Liver (tissue), 9 donors: ENCODE measurements around the gene SCN1A. TPM values are rescaled to one million over a fixed set of nuclear protein-coding genes. Genes with fewer than 3 reads are reported as not detected.

Experiments used
- DNase-seq: peaks from one replicate; pipeline ENCODE4 v3.0.0-alpha.2; 2017; ENCODE audit warnings: low spot score
- H3K27ac ChIP-seq, 2 donors: one replicate each; pipeline ENCODE4 v1.7.0; 2013; ENCODE audit warnings: inconsistent platforms in 2 of 2, low read length in 2 of 2, control low read depth in 1 of 2, low read depth in 1 of 2, mild to moderate bottlenecking in 1 of 2
- H3K27me3 ChIP-seq, 4 donors: one replicate each; pipeline versions ENCODE4 v1.6.1 to v1.7.0; 2013; ENCODE audit warnings: low read length in 3 of 4, inconsistent platforms in 1 of 4, mild to moderate bottlenecking in 1 of 4, moderate library complexity in 1 of 4; ENCODE audit not compliant: control insufficient read depth in 4 of 4, insufficient read depth in 4 of 4
- H3K36me3 ChIP-seq, 4 donors: one replicate each; pipeline versions ENCODE4 v1.6.1 to v1.7.0; 2013; ENCODE audit warnings: low read length in 3 of 4, mild to moderate bottlenecking in 3 of 4, low read depth in 1 of 4, moderate library complexity in 1 of 4; ENCODE audit not compliant: control insufficient read depth in 4 of 4, insufficient read depth in 3 of 4
- H3K4me1 ChIP-seq, 4 donors: one replicate each; pipeline versions ENCODE4 v1.6.1 to v1.7.0; 2013; ENCODE audit warnings: low read length in 3 of 4, mild to moderate bottlenecking in 3 of 4, moderate library complexity in 1 of 4; ENCODE audit not compliant: control insufficient read depth in 4 of 4, insufficient read depth in 4 of 4
- H3K4me3 ChIP-seq, 3 donors: one replicate each; pipeline versions ENCODE4 v1.6.1 to v1.7.0; 2013; ENCODE audit warnings: low read length in 3 of 3, control low read depth in 1 of 3, low read depth in 1 of 3, mild to moderate bottlenecking in 1 of 3
- H3K9ac ChIP-seq, 2 donors: one replicate each; pipeline ENCODE4 v1.7.0; 2013; ENCODE audit warnings: low read length in 2 of 2, mild to moderate bottlenecking in 2 of 2, moderate library complexity in 2 of 2, control low read depth in 1 of 2, low read depth in 1 of 2
- H3K9me3 ChIP-seq, 4 donors: one replicate each; pipeline versions ENCODE4 v1.6.1 to v1.7.0; 2013; ENCODE audit warnings: low read length in 3 of 4; ENCODE audit not compliant: control insufficient read depth in 4 of 4
- CTCF ChIP-seq: fragments of 150-350 bp; IDR thresholded peaks from 2 replicates; pipeline ENCODE4 v1.5.1; 2017; ENCODE audit warnings: improper control_type of control experiment, low read depth, low read length; ENCODE audit not compliant: missing input control
- EGR1 ChIP-seq, 2 donors: IDR thresholded peaks; 2 replicates each; pipeline ENCODE4 v1.6.1; 2016 to 2018; ENCODE audit warnings: antibody characterized with exemption in 2 of 2, low read depth in 2 of 2
- FOXA2 ChIP-seq: IDR thresholded peaks from 2 replicates; pipeline ENCODE4 v1.6.1; 2016; ENCODE audit warnings: antibody characterized with exemption
- GABPA ChIP-seq, 2 donors: IDR thresholded peaks in 1 of 2; conservative IDR thresholded peaks in 1 of 2; 2 replicates each; pipeline ENCODE4 v1.6.1; 2016; ENCODE audit warnings: antibody characterized with exemption in 2 of 2, mild to moderate bottlenecking in 1 of 2, moderate library complexity in 1 of 2
- HNF4G ChIP-seq: IDR thresholded peaks from 2 replicates; pipeline ENCODE4 v1.6.1; 2016; ENCODE audit warnings: antibody characterized with exemption
- JUND ChIP-seq, 2 donors: IDR thresholded peaks; 2 replicates each; pipeline ENCODE4 v1.6.1; 2016; ENCODE audit warnings: antibody characterized with exemption in 2 of 2
- MAX ChIP-seq: IDR thresholded peaks from 2 replicates; pipeline ENCODE4 v1.6.1; 2016; ENCODE audit warnings: antibody characterized with exemption
- NR2F2 ChIP-seq: IDR thresholded peaks from 2 replicates; pipeline ENCODE4 v1.6.1; 2016; ENCODE audit warnings: antibody characterized with exemption
- RAD21 ChIP-seq, 2 donors: IDR thresholded peaks; 2 replicates each; pipeline ENCODE4 v1.6.1; 2016; ENCODE audit warnings: antibody characterized with exemption in 2 of 2, mild to moderate bottlenecking in 2 of 2
- REST ChIP-seq: IDR thresholded peaks from 2 replicates; pipeline ENCODE4 v1.6.1; 2016; ENCODE audit warnings: antibody characterized with exemption, mild to moderate bottlenecking
- RXRA ChIP-seq, 2 donors: IDR thresholded peaks; 2 replicates each; pipeline ENCODE4 v1.6.1; 2017 to 2018; ENCODE audit warnings: antibody characterized with exemption in 2 of 2, mild to moderate bottlenecking in 1 of 2
- SP1 ChIP-seq: IDR thresholded peaks from 2 replicates; pipeline ENCODE4 v1.6.1; 2018; ENCODE audit warnings: antibody characterized with exemption, mild to moderate bottlenecking
- TAF1 ChIP-seq: conservative IDR thresholded peaks from 2 replicates; pipeline ENCODE4 v1.6.1; 2016; ENCODE audit warnings: antibody characterized with exemption, mild to moderate bottlenecking
- YY1 ChIP-seq: IDR thresholded peaks from 2 replicates; pipeline ENCODE4 v1.6.1; 2016; ENCODE audit warnings: antibody characterized with exemption, mild to moderate bottlenecking
- ZBTB33 ChIP-seq: IDR thresholded peaks from 2 replicates; pipeline ENCODE4 v1.6.1; 2016; ENCODE audit warnings: antibody characterized with exemption
- WGBS: extraction: QIAGEN DNeasy Blood & Tissue Kit; methylation state at CpG from one replicate; pipeline ENCODE4 v1.1.7; 2013; 5-methylcytosine and 5-hydroxymethylcytosine counted together
- polyA plus RNA-seq, 2 donors: library from polyadenylated mRNA; stranded (reverse) in 1 of 2; unstranded in 1 of 2; fragments of 200-250 nt in 1 of 2; fragments of >200 nt in 1 of 2; fragmentation: Nextera tagmentation in 1 of 2; extraction: Ambion mirVana in 1 of 2; gene quantifications; one replicate each; pipeline versions ENCODE4 v1.2.1 to v1.2.3, GENCODE V29; 2013 to 2015
- total RNA-seq, 2 donors: library from RNA; depleted of rRNA; stranded (reverse); fragments of >200 nt; gene quantifications; one replicate each; pipeline ENCODE4 v1.2.3, GENCODE V29; 2014
- donor health status: healthy.
- donor health status: healthy.
- donor health status: healthy.
- donor health status: healthy.
- donor health status: healthy.

SCN1A gene
- total and polyA plus RNA-seq, 4 donors: 0.11 TPM; not detected in 3

GRCh38 chr2:165953655-165954606 lies 173.9 kb downstream of the SCN1A start, which contains the start of gene TTC21B:
Gene TTC21B, minus strand, starts transcription at chr2:165953776. Its CDS starts 71 bp downstream, at chr2:165953705.
- peaks cover 0 to 18% (median 12%) of the 10 kb centered on the region in 4 donors for H3K4me1 ChIP-seq
- DNase-seq: peak; percentile 92
- H3K4me3 ChIP-seq: peak within 1 kb of the TSS; percentile 68 to 97 (median 75)
- H3K9me3 ChIP-seq: no peaks in the 10 kb centered on the region
- H3K36me3 ChIP-seq: peaks cover 0 to 5% (median 0%) of the 10 kb centered on the region in 4 donors
- no peaks in the 10 kb centered on the region for H3K27me3 ChIP-seq
- no peak for TF ChIP-seq TAF1
- no peak for TF ChIP-seq GABPA (IDR thresholded peaks at IDR 0.05 in 1 of 2, conservative IDR thresholded peaks at IDR 0.05 in 1 of 2)
- no peak for TF ChIP-seq FOXA2
- TF ChIP-seq YY1: peak; percentile 90
- peak; percentile 94 for TF ChIP-seq MAX
- TF ChIP-seq ZBTB33: peak; percentile 36
- peak; percentile 46 to 69 for TF ChIP-seq EGR1 (IDR thresholded peaks at IDR 0.05; ENCODE audit: low read depth in 2 of 2)
- peak; percentile 73 to 75 for TF ChIP-seq RAD21 (IDR thresholded peaks at IDR 0.05)
- TF ChIP-seq RXRA (IDR thresholded peaks at IDR 0.05): peak in 1 of 2 donors; percentile 37
- TF ChIP-seq HNF4G: no peak
- TF ChIP-seq NR2F2: peak; percentile 68
- TF ChIP-seq CTCF: peak; percentile 82
- TF ChIP-seq JUND (IDR thresholded peaks at IDR 0.05): peak in 1 of 2 donors; percentile 33
- TF ChIP-seq SP1: peak; percentile 68
- TF ChIP-seq REST: peak; percentile 41
- peak within 1 kb of the TSS; percentile 87 to 92 for H3K27ac ChIP-seq
- WGBS: under 1% methylated on average over 55 of the region's 55 CpGs
- H3K9ac ChIP-seq: peak within 1 kb of the TSS; percentile 72 to 77
